OCI-LY1 (cell line): ENCODE results near the gene EMSY.

ENCODE experiments used
- H2AFZ ChIP-seq: fragments of 200-600 bp; sonication (generic), shearing (Covaris generic); 2 replicates; pipeline ENCODE4 v1.6.0; 2014; ENCODE audit warnings: antibody characterized with exemption, mild to moderate bottlenecking, low read length
- H3F3A ChIP-seq: fragments of 200-600 bp; sonication (generic), shearing (Covaris generic); 2 replicates; pipeline ENCODE4 v1.6.0; 2014; ENCODE audit warnings: mild to moderate bottlenecking, antibody characterized with exemption, low read length, moderate library complexity; ENCODE audit not compliant: insufficient read depth
- H3K27ac ChIP-seq: fragments of 200-600 bp; sonication (generic); 2 replicates; pipeline ENCODE4 v1.5.1; 2014; ENCODE audit warnings: low read length, mixed run types, mild to moderate bottlenecking, low read depth; ENCODE audit not compliant: poor library complexity, severe bottlenecking
- H3K27me3 ChIP-seq: fragments of 200-600 bp; sonication (generic); 2 replicates; pipeline ENCODE4 v1.6.0; 2014; ENCODE audit warnings: antibody characterized with exemption, mild to moderate bottlenecking, low read length, moderate library complexity; ENCODE audit not compliant: insufficient read depth
- H3K36me3 ChIP-seq: fragments of 200-600 bp; sonication (generic); 2 replicates; pipeline ENCODE4 v1.6.1; 2014; ENCODE audit warnings: mild to moderate bottlenecking, antibody characterized with exemption, low read length, moderate library complexity, mixed read lengths; ENCODE audit not compliant: insufficient read depth
- H3K4me1 ChIP-seq: fragments of 200-600 bp; sonication (generic); 2 replicates; pipeline ENCODE4 v1.5.1; 2014; ENCODE audit warnings: mild to moderate bottlenecking, low read length, moderate library complexity; ENCODE audit not compliant: insufficient read depth, severe bottlenecking
- H3K4me2 ChIP-seq: fragments of 200-600 bp; sonication (generic), shearing (Covaris generic); 2 replicates; pipeline ENCODE4 v1.6.1; 2014; ENCODE audit warnings: low read length
- H3K4me3 ChIP-seq: fragments of 200-600 bp; sonication (generic); 2 replicates; pipeline ENCODE4 v1.5.1; 2014; ENCODE audit warnings: low read length, low read depth, mild to moderate bottlenecking, mixed read lengths; ENCODE audit not compliant: poor library complexity, severe bottlenecking
- H3K79me2 ChIP-seq: fragments of 200-600 bp; shearing (Covaris generic); 2 replicates; pipeline ENCODE4 v1.6.1; 2016; ENCODE audit warnings: mixed run types, low read length, mixed read lengths; ENCODE audit not compliant: insufficient read depth
- H3K9ac ChIP-seq: fragments of 200-600 bp; sonication (generic), shearing (Covaris generic); 2 replicates; pipeline ENCODE4 v1.6.1; 2014; ENCODE audit warnings: mild to moderate bottlenecking, low read length, mixed read lengths
- H3K9me2 ChIP-seq: fragments of 200-600 bp; sonication (generic), shearing (Covaris generic); 2 replicates; pipeline ENCODE4 v1.6.1; 2014; ENCODE audit warnings: low read depth, mild to moderate bottlenecking, low read length, mixed read lengths
- H3K9me3 ChIP-seq: fragments of 200-600 bp; shearing (Covaris generic); 2 replicates; pipeline ENCODE4 v1.6.1; 2014; ENCODE audit warnings: low read length, mixed read lengths
- H4K20me1 ChIP-seq: fragments of 200-600 bp; sonication (generic), shearing (Covaris generic); 2 replicates; pipeline ENCODE4 v1.6.0; 2016; ENCODE audit warnings: mild to moderate bottlenecking, low read length; ENCODE audit not compliant: insufficient read depth
- EZH2 ChIP-seq: fragments of 200-600 bp; sonication (generic), shearing (Covaris generic); IDR thresholded peaks from 2 replicates; pipeline ENCODE4 v1.8.0; 2017; ENCODE audit warnings: borderline replicate concordance, mixed run types, mild to moderate bottlenecking, antibody characterized with exemption, low read length, moderate library complexity, mixed read lengths
- TF ChIP-seq, protein P1 (sequence below): fragments of 200-600 bp; sonication (generic), shearing (Covaris generic); IDR thresholded peaks from 2 replicates; pipeline ENCODE4 v1.5.1; 2017; ENCODE audit warnings: mild to moderate bottlenecking, antibody characterized with exemption, low read length, moderate library complexity, mixed read lengths

Gene EMSY

DNA sequence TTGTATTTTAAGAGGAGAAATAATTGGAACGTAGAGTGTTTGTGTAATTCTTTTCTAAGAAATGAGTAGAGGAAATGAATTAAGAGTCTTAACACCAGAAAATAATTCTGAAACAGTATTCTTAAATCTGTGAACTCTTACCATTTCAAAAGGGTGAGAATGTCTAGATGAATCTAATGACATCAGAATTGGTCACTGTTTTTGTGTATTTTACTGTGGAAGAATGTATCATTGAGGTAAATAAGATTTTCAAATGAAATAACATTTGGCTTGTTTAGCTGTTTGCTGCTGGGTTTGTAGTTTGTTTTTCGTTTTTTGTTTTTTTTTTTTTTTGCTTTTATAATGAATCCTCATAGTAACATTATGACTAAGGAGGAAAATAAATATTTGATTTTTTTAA, 97.6 kb downstream of the EMSY start:
- Histone ChIP-seq H3K27ac (no peak overlapping the region), H3K79me2 (no peaks in the 10 kb centered on the region), H3K9ac (no peak overlapping the region), H3K9me3 (no peaks in the 10 kb centered on the region), H3K27me3 (no peaks in the 10 kb centered on the region), H3K9me2 (no peaks in the 10 kb centered on the region), H3K36me3 (peaks cover 64% of the 10 kb centered on the region), H2AFZ (no peak overlapping the region), H3K4me1 (no peaks in the 10 kb centered on the region), H4K20me1 (no peaks in the 10 kb centered on the region), H3F3A (no peaks in the 10 kb centered on the region), H3K4me3 (no peak overlapping the region), H3K4me2 (no peak overlapping the region)
- TF ChIP-seq, protein P1, sequence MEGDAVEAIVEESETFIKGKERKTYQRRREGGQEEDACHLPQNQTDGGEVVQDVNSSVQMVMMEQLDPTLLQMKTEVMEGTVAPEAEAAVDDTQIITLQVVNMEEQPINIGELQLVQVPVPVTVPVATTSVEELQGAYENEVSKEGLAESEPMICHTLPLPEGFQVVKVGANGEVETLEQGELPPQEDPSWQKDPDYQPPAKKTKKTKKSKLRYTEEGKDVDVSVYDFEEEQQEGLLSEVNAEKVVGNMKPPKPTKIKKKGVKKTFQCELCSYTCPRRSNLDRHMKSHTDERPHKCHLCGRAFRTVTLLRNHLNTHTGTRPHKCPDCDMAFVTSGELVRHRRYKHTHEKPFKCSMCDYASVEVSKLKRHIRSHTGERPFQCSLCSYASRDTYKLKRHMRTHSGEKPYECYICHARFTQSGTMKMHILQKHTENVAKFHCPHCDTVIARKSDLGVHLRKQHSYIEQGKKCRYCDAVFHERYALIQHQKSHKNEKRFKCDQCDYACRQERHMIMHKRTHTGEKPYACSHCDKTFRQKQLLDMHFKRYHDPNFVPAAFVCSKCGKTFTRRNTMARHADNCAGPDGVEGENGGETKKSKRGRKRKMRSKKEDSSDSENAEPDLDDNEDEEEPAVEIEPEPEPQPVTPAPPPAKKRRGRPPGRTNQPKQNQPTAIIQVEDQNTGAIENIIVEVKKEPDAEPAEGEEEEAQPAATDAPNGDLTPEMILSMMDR, result no peak
- TF ChIP-seq EZH2, result no peak

DNA sequence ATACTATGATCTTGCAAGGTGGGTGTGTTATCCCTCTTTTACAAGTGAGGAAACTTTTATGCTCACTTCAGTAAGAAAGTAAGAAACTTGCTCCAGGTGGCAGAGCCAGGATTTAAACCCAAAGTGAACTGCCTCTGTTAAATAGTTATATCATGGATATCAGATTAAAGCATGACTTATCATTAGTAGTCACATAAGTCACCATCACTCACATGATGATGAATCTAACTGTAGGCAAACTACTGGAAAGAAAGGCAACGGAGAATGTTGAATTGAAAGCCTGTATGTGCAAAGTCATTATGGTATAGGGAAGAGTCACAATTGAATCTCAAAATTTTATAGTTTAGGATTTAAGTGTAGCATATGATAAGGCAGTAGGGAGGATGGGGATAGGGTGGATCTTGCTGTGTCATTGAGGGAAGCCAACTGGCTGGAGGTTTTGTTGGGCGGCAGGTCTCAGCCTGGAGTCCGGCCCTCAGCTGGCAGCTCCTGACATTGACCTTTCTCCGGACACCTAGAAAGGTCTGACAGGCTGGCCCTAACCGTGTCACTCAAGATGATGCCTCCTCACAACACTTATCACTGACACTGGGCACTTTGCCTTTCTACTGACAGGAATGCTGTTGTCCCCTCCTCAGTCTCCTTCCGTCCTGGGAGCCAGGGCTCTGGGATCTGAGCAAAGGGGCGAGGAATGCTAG, 98.3 kb downstream of the EMSY start:
- H3K9ac ChIP-seq, result no peak overlapping the region
- no peaks in the 10 kb centered on the region for H3F3A ChIP-seq
- H3K36me3 ChIP-seq, result peaks cover 56% of the 10 kb centered on the region
- no peaks in the 10 kb centered on the region for H3K9me2 ChIP-seq
- H2AFZ ChIP-seq, result no peak overlapping the region
- no peak overlapping the region for H3K27ac ChIP-seq
- TF ChIP-seq EZH2, result no peak
- TF ChIP-seq, protein P1, result no peak
- H3K27me3 ChIP-seq, result no peaks in the 10 kb centered on the region
- H3K9me3 ChIP-seq, result no peaks in the 10 kb centered on the region
- no peaks in the 10 kb centered on the region for H3K79me2 ChIP-seq
- no peak overlapping the region for H3K4me2 ChIP-seq
- no peak overlapping the region for H3K4me3 ChIP-seq
- no peaks in the 10 kb centered on the region for H4K20me1 ChIP-seq
- H3K4me1 ChIP-seq, result no peaks in the 10 kb centered on the region

DNA sequence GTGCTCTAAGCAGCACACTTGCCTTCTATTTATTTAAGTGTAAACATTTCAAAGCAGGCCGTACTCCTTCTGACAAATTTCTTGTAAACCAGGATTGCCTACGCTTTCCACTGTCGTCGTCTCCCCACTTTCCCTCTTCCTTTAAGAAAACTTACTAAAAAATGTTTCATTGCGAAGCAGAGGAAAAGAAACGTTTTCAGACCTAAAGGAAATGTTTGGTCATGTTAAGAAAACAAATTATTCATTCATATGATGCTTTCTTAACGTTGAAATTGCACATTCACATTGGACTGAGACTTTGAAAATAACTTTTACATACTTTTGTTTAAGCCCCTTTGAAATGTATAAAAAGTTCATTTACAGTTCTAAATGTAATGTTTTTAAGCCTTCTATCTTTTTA, 106.0 kb downstream of the EMSY start:
- H3K79me2 ChIP-seq, result no peaks in the 10 kb centered on the region
- H3K4me3 ChIP-seq, result no peak overlapping the region
- no peaks in the 10 kb centered on the region for H3K27me3 ChIP-seq
- no peak overlapping the region for H3K27ac ChIP-seq
- H3F3A ChIP-seq, result no peaks in the 10 kb centered on the region
- H3K4me1 ChIP-seq, result no peaks in the 10 kb centered on the region
- H3K9ac ChIP-seq, result no peak overlapping the region
- no peaks in the 10 kb centered on the region for H3K9me2 ChIP-seq
- no peaks in the 10 kb centered on the region for H3K9me3 ChIP-seq
- H3K36me3 ChIP-seq, result peaks cover 14% of the 10 kb centered on the region
- no peak overlapping the region for H3K4me2 ChIP-seq
- TF ChIP-seq, protein P1, result no peak
- TF ChIP-seq EZH2, result no peak
- H4K20me1 ChIP-seq, result no peaks in the 10 kb centered on the region
- H2AFZ ChIP-seq, result no peak overlapping the region
